GM12878 (cell line): Measurements from ENCODE around the gene KRTAP5-3. TPM values are rescaled to one million over a fixed set of nuclear protein-coding genes. Genes with fewer than 3 reads are reported as not detected.

Experiments used
- ATAC-seq: fragments of 200-7000 bp; cut with Tn5 transposase; 3 replicates; pipeline ENCODE4 v1.9.1; 2020; ENCODE audit warnings: mild to moderate bottlenecking, moderate library complexity
- BruUV-seq: library from RNA; stranded (reverse); fragments of 400-500 nt; replicated peaks from 2 replicates; lab custom pipeline; 2021; lab: Mats Ljungman, UMichigan
- CTCF ChIA-PET: fragments of 300-600 bp; sonication (Branson Sonifier 250); formaldehyde crosslinking; extraction: SDS; loops from one replicate; lab custom pipeline; 2021; ENCODE audit warnings: inconsistent platforms; lab: Yijun Ruan, JAX
- POLR2A ChIA-PET: fragments of 350-600 bp; formaldehyde crosslinking; extraction: SDS; loops from one replicate; lab custom pipeline; 2021; ENCODE audit warnings: inconsistent platforms; lab: Charles Lee
- RAD21 ChIA-PET: fragments of 300-600 bp; sonication (Branson Sonifier 250); formaldehyde crosslinking; loops from one replicate; lab custom pipeline; 2023; ENCODE audit warnings: antibody characterized with exemption; ENCODE audit not compliant: unreplicated experiment; lab: Charles Lee
- SMC1A ChIA-PET: fragments of 300-600 bp; sonication (Branson Sonifier 250); formaldehyde crosslinking; loops from one replicate; lab custom pipeline; 2023; ENCODE audit not compliant: unreplicated experiment, uncharacterized antibody; lab: Charles Lee
- DNase-seq: peaks from one replicate; pipeline ENCODE4 v3.0.0-alpha.2; 2011; ENCODE audit warnings: low read depth, low spot score
- FAIRE-seq: peaks from 3 replicates; lab custom pipeline; 2011; peaks lifted over from hg19 to GRCh38; lab: Jason Lieb, UNC
- H2AFZ ChIP-seq: 2 replicates; pipeline ENCODE4 v1.6.0; 2011; ENCODE audit warnings: low read depth, low read length, control low read depth; ENCODE audit not compliant: control insufficient read depth
- H3K27ac ChIP-seq: 2 replicates; pipeline ENCODE4 v1.5.1; 2011; ENCODE audit warnings: control low read depth; ENCODE audit not compliant: control insufficient read depth, insufficient read depth
- H3K27me3 ChIP-seq, 2 experiments: replicated peaks in 1 of 2; 2 replicates each; pipeline versions ENCODE4 v1.6.0 to v1.6.1; 2011; ENCODE audit warnings: low read length in 1 of 2; ENCODE audit not compliant: control insufficient read depth in 2 of 2, insufficient read depth in 2 of 2
- H3K36me3 ChIP-seq, 2 experiments: 2 replicates each; pipeline ENCODE4 v1.5.1; 2011; ENCODE audit warnings: low read length in 1 of 2; ENCODE audit not compliant: control insufficient read depth in 2 of 2, insufficient read depth in 2 of 2
- H3K4me1 ChIP-seq: 2 replicates; pipeline ENCODE4 v1.6.1; 2011; ENCODE audit warnings: mild to moderate bottlenecking, low read length, moderate library complexity, mixed read lengths; ENCODE audit not compliant: control insufficient read depth, insufficient read depth
- H3K4me2 ChIP-seq: 2 replicates; pipeline ENCODE4 v1.6.0; 2011; ENCODE audit warnings: control low read depth; ENCODE audit not compliant: control insufficient read depth, insufficient read depth
- H3K4me3 ChIP-seq: fragments of 200-600 bp; sonication (generic); 2 replicates; pipeline ENCODE4 v1.5.1; 2016
- H3K79me2 ChIP-seq: 2 replicates; pipeline ENCODE4 v1.6.0; 2011; ENCODE audit warnings: low read length; ENCODE audit not compliant: control insufficient read depth, insufficient read depth
- H3K9ac ChIP-seq: 2 replicates; pipeline ENCODE4 v1.8.0; 2011; ENCODE audit warnings: low read length, control low read depth, mixed read lengths; ENCODE audit not compliant: control insufficient read depth, insufficient read depth
- H3K9me3 ChIP-seq: replicated peaks from 3 replicates; pipeline ENCODE4 v1.5.1; 2011; ENCODE audit warnings: mild to moderate bottlenecking, low read length; ENCODE audit not compliant: control insufficient read depth, insufficient read depth
- H4K20me1 ChIP-seq: 2 replicates; pipeline ENCODE4 v1.6.0; 2011; ENCODE audit not compliant: control insufficient read depth, insufficient read depth
- BACH1 ChIP-seq: fragments of 450-650 bp; IDR thresholded peaks from 2 replicates; pipeline ENCODE4 v1.6.1; 2017; ENCODE audit warnings: mild to moderate bottlenecking, borderline replicate concordance
- BMI1 ChIP-seq: fragments of 450-650 bp; IDR thresholded peaks from 2 replicates; pipeline ENCODE4 v1.6.1; 2016; ENCODE audit warnings: mild to moderate bottlenecking, moderate library complexity, borderline replicate concordance
- CREB1 ChIP-seq: IDR thresholded peaks from 2 replicates; pipeline ENCODE4 v1.6.1; 2012; ENCODE audit warnings: low read depth, mild to moderate bottlenecking, inconsistent platforms
- DPF2 ChIP-seq: fragments of 450-650 bp; IDR thresholded peaks from 2 replicates; pipeline ENCODE4 v1.6.1; 2017; ENCODE audit warnings: mild to moderate bottlenecking
- NFIC ChIP-seq: IDR thresholded peaks from 2 replicates; pipeline ENCODE4 v1.6.1; 2012; ENCODE audit warnings: low read depth, mild to moderate bottlenecking, inconsistent platforms, low read length, moderate library complexity
- RAD51 ChIP-seq: fragments of 450-650 bp; IDR thresholded peaks from 2 replicates; pipeline ENCODE4 v1.6.1; 2016; ENCODE audit warnings: moderate library complexity, mild to moderate bottlenecking, inconsistent platforms
- RB1 ChIP-seq: fragments of 450-650 bp; formaldehyde crosslinking; IDR thresholded peaks from 2 replicates; pipeline ENCODE4 v1.6.1; 2017; ENCODE audit warnings: mild to moderate bottlenecking, borderline replicate concordance
- SP1 ChIP-seq: IDR thresholded peaks from one replicate; pipeline ENCODE4 v1.6.1; 2011; ENCODE audit warnings: low read depth, low read length
- ZNF622 ChIP-seq: fragments of 450-650 bp; IDR thresholded peaks from 2 replicates; pipeline ENCODE4 v1.6.1; 2017; ENCODE audit warnings: mild to moderate bottlenecking, inconsistent platforms
- WGBS: methylation state at CpG from one replicate; pipeline ENCODE4 v1.1.6; 2016; ENCODE audit warnings: low lambda C conversion rate; ENCODE audit not compliant: insufficient replicate concordance, insufficient coverage; ENCODE audit errors: missing lambda C conversion rate; 5-methylcytosine and 5-hydroxymethylcytosine counted together
- in situ Hi-C: fragments of 300-500 bp; cut with MboI; formaldehyde crosslinking; loops from 9 replicates; pipeline ENCODE4 v1.14.3; 2018; ENCODE audit warnings: mixed read lengths
- intact Hi-C: fragments of 100-400 bp; cut with micrococcal nuclease; formaldehyde crosslinking; loops from one replicate; pipeline ENCODE4 v1.14.2; 2022; ENCODE audit not compliant: unreplicated experiment
- polyA plus RNA-seq, 11 experiments: library from polyadenylated mRNA; depleted of rRNA in 4 of 11; unstranded in 6 of 11; stranded (reverse) in 5 of 11; fragments of >200 nt; fragmentation: Nextera tagmentation in 4 of 11; fragmentation: Illumina TruSeq in 1 of 11; extraction: Ambion mirVana in 4 of 11; extraction: Trizol in 1 of 11; gene quantifications; 1 replicate in 1 of 11; 2 replicates in 10 of 11; pipeline versions ENCODE4 v1.2.1 to v1.2.3, GENCODE V29; 2011 to 2016; ENCODE audit warnings: inconsistent platforms in 2 of 11, missing spikeins in 2 of 11, low read depth in 1 of 11
- total RNA-seq, 4 experiments: library from RNA; depleted of rRNA in 3 of 4; stranded (reverse); fragments of >200 nt in 3 of 4; fragmentation: Illumina TruSeq in 1 of 4; extraction: Trizol in 1 of 4; gene quantifications; 2 replicates each; pipeline versions ENCODE4 v1.2.1 to v1.2.3, GENCODE V29; 2013 to 2021
- TF ChIP-seq, protein P1 (sequence below): fragments of 450-650 bp; IDR thresholded peaks from 2 replicates; pipeline ENCODE4 v1.6.1; 2017; ENCODE audit warnings: low read depth, mild to moderate bottlenecking, moderate library complexity
- TF ChIP-seq, protein P2 (sequence below): IDR thresholded peaks from 2 replicates; pipeline ENCODE4 v1.6.1; 2012; ENCODE audit warnings: mild to moderate bottlenecking, low read depth, low read length
- TF ChIP-seq, protein P3 (sequence below): fragments of 450-650 bp; formaldehyde crosslinking; IDR thresholded peaks from 2 replicates; pipeline ENCODE4 v1.4.0; 2020; ENCODE audit warnings: mild to moderate bottlenecking, moderate library complexity
- TF ChIP-seq, protein P4 (sequence below): IDR thresholded peaks from 2 replicates; pipeline ENCODE4 v1.6.1; 2011; ENCODE audit warnings: low read depth, mild to moderate bottlenecking, low read length, moderate library complexity, borderline replicate concordance; ENCODE audit errors: extremely low read depth

Gene KRTAP5-3
- total and polyA plus RNA-seq, 10 of the 15 experiments (the other 5 are each of a cell fraction or from before 2014, with no cell fraction given) = not detected

DNA sequence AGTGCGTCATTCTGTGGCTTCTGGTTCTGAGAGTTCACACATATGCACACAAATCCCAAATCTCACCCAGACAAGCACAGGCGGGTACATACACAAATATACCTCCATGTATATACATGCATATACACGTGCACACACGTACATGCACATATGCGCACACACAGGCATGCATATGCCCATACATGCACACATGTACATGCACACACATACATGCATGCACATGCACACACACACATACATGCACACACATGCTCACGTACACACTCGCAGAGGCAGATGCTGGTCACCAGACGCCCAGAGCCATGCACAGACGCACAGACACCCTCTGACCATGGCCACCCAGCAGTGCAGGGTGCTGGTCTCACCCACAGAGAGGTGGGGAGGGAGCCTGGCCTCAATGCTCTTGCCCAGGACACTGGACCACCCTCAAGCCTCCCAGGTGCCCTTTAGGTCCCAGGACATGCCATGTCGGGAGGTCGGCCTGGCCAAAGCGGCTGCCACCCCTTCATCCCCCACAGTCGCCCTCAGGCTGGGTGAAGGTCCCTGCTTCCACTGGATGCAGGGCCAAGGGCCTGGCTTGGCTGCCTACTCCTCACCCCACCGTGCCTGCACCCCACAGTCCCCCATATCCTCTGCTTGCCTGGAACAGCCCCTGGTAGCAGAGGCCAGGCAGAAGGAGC, 45.7 kb downstream of the KRTAP5-3 start:
- Histone ChIP-seq H3K9me3 (no peaks in the 10 kb centered on the region), H3K4me2 (no peak overlapping the region), H3K36me3 (no peaks in the 10 kb centered on the region), H3K27me3 (no peaks in the 10 kb centered on the region), H2AFZ (no peak overlapping the region), H4K20me1 (no peaks in the 10 kb centered on the region), H3K9ac (no peak overlapping the region), H3K79me2 (no peaks in the 10 kb centered on the region), H3K4me3 (no peak overlapping the region), H3K27ac (no peak overlapping the region), H3K4me1 (no peaks in the 10 kb centered on the region)
- FAIRE-seq (no peak), DNase-seq (no peak), ATAC-seq (no peak)
- ChIA-PET POLR2A (no interaction called here), RAD21 (no interaction called here), CTCF (no interaction called here), SMC1A (no interaction called here)
- WGBS = 36% methylated on average over 14 of the region's 14 CpGs
- BruUV-seq = no TSS peak
- in situ Hi-C loops = no loop called here
- intact Hi-C loops = no loop called here
- no peak for TF ChIP-seq BACH1
- TF ChIP-seq RAD51 = no peak
- TF ChIP-seq, protein P1, sequence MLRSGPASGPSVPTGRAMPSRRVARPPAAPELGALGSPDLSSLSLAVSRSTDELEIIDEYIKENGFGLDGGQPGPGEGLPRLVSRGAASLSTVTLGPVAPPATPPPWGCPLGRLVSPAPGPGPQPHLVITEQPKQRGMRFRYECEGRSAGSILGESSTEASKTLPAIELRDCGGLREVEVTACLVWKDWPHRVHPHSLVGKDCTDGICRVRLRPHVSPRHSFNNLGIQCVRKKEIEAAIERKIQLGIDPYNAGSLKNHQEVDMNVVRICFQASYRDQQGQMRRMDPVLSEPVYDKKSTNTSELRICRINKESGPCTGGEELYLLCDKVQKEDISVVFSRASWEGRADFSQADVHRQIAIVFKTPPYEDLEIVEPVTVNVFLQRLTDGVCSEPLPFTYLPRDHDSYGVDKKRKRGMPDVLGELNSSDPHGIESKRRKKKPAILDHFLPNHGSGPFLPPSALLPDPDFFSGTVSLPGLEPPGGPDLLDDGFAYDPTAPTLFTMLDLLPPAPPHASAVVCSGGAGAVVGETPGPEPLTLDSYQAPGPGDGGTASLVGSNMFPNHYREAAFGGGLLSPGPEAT = no peak
- TF ChIP-seq, protein P2, sequence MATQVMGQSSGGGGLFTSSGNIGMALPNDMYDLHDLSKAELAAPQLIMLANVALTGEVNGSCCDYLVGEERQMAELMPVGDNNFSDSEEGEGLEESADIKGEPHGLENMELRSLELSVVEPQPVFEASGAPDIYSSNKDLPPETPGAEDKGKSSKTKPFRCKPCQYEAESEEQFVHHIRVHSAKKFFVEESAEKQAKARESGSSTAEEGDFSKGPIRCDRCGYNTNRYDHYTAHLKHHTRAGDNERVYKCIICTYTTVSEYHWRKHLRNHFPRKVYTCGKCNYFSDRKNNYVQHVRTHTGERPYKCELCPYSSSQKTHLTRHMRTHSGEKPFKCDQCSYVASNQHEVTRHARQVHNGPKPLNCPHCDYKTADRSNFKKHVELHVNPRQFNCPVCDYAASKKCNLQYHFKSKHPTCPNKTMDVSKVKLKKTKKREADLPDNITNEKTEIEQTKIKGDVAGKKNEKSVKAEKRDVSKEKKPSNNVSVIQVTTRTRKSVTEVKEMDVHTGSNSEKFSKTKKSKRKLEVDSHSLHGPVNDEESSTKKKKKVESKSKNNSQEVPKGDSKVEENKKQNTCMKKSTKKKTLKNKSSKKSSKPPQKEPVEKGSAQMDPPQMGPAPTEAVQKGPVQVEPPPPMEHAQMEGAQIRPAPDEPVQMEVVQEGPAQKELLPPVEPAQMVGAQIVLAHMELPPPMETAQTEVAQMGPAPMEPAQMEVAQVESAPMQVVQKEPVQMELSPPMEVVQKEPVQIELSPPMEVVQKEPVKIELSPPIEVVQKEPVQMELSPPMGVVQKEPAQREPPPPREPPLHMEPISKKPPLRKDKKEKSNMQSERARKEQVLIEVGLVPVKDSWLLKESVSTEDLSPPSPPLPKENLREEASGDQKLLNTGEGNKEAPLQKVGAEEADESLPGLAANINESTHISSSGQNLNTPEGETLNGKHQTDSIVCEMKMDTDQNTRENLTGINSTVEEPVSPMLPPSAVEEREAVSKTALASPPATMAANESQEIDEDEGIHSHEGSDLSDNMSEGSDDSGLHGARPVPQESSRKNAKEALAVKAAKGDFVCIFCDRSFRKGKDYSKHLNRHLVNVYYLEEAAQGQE = no peak
- no peak for TF ChIP-seq ZNF622
- no peak for TF ChIP-seq NFIC
- TF ChIP-seq RB1 = no peak
- no peak for TF ChIP-seq DPF2
- no peak for TF ChIP-seq BMI1
- TF ChIP-seq, protein P3, sequence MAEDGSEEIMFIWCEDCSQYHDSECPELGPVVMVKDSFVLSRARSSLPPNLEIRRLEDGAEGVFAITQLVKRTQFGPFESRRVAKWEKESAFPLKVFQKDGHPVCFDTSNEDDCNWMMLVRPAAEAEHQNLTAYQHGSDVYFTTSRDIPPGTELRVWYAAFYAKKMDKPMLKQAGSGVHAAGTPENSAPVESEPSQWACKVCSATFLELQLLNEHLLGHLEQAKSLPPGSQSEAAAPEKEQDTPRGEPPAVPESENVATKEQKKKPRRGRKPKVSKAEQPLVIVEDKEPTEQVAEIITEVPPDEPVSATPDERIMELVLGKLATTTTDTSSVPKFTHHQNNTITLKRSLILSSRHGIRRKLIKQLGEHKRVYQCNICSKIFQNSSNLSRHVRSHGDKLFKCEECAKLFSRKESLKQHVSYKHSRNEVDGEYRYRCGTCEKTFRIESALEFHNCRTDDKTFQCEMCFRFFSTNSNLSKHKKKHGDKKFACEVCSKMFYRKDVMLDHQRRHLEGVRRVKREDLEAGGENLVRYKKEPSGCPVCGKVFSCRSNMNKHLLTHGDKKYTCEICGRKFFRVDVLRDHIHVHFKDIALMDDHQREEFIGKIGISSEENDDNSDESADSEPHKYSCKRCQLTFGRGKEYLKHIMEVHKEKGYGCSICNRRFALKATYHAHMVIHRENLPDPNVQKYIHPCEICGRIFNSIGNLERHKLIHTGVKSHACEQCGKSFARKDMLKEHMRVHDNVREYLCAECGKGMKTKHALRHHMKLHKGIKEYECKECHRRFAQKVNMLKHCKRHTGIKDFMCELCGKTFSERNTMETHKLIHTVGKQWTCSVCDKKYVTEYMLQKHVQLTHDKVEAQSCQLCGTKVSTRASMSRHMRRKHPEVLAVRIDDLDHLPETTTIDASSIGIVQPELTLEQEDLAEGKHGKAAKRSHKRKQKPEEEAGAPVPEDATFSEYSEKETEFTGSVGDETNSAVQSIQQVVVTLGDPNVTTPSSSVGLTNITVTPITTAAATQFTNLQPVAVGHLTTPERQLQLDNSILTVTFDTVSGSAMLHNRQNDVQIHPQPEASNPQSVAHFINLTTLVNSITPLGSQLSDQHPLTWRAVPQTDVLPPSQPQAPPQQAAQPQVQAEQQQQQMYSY (CRISPR knock-in tag) = no peak
- no peak for TF ChIP-seq SP1
- TF ChIP-seq, protein P4, sequence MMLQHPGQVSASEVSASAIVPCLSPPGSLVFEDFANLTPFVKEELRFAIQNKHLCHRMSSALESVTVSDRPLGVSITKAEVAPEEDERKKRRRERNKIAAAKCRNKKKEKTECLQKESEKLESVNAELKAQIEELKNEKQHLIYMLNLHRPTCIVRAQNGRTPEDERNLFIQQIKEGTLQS = no peak
- no peak for TF ChIP-seq CREB1
